ENCODE measurements around the gene FGD5.

Gene FGD5

GRCh38 chr3:14852717-14853116, 34.0 kb downstream of the FGD5 start:
- DNase-seq, result no peak

DNA sequence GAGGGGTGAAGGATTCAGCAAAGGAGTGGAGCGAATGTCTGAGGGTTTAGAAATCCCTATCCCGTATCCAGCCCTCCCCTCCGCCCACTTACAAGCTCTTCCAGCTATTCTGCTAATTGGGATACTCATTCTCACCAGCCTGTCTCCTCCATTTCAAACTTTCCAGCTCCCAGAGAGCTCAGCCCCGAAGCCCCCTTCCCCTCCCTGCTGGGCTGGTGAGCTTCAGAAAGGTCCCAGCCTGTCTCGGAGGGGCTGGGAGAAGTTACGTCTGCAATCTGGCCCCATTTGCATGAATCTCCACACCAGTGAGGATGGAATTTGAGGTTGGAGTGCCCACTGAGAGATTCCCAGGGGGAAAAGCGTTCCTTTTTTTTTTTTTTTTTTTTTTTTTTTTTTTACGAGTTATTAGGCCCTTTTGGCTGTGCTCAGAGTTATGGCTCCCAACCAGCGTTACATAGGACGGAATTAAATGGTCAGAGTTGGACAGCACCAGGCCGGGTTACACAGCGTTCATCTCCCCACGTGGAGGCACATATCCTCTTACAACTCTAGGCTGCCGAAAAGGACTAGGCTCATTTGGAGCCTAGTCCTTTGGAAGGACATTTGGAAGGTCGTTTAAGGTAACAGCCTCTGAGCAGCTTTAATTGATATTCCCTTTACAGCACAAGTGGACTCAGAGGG, 34.6 kb downstream of the FGD5 start:
- no peak for DNase-seq

DNA sequence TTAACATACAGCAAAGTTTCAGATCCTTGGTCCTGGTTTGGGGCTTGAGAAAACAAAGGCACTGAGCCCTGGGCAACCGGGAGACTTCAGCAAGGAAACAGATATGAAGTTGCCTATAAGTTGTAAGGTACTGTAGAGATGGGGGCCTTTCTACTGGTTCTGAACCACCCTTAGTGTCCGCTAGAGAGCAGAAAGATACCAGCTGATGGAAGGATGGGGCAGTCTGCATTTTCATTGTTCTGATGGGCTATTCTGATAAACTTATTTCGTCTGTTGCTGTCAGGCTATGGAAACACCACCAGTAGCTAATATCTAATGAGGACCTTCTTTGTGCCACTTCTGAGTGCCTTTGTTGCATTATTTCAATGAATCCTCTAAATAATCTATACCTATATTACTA, 38.7 kb downstream of the FGD5 start:
- no peak for DNase-seq

DNA sequence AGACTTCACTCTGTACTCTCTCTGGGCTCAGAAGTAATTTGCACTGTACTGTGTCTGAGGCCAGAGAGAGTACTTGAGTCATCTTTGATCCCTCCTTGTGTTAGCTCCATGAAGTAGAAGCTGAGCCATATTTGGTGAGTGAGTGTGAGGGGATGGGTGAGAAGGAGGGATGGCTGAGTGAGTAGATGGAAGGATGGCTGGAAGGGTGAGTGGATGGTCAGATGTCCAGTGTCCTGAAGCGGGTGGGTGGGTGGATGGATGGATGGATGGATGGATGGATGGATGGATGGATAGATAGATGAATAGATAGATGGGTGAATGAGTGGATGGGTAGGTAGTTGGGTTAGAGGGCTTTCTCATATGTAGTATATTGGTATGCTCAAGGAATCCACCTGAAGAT, 39.3 kb downstream of the FGD5 start:
- no peak for DNase-seq

DNA sequence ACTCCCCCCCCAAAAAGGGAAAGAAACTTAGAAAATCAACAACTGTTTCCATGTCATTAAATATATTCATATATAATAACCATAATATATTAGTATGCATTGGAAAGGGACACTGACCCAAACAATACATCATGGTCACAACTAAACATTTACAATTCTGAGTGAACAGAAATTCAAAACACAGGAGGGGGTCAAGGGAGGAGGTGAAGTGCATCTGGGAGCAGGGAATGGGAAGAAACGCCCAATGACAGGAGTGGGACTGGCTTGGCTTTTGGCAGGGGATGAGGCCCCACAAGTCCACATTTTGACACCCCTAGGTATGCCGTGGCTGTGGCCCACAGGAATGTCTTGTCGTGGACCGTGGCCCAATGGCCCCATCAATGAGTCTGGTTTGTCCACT, 41.1 kb downstream of the FGD5 start:
- no peak for DNase-seq

GRCh38 chr3:14861031-14861430, 42.3 kb downstream of the FGD5 start:
- no peak for DNase-seq

- DNase-seq, result no peak
These were observed 42.9 kb downstream of the FGD5 start for GRCh38 chr3:14861446-14862302.

GRCh38 chr3:14862303-14862660, 43.5 kb downstream of the FGD5 start:
- DNase-seq, result no peak

GRCh38 chr3:14862661-14863230, 44.0 kb downstream of the FGD5 start:
- no peak for DNase-seq

GRCh38 chr3:14863333-14864100, 44.8 kb downstream of the FGD5 start:
- no peak for DNase-seq

DNA sequence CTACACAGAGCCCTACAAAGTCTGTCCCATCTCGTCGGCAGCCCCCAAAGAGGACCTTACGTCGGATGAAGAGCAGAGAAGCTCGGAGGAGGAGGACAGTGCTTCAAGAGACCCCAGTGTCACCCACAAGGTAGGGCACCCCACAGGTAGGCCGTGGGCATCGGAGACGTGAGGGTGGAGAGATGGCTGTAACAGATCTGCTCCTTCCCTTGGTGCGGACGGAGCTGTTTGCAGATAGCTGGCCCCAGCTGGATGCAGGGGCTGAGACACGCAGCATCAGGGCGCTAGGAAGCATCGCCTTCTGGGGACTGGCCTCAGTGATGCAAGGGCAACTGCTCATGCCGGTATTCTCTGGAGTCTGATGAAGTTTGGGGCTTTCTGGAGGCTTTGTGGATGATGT, 45.4 kb downstream of the FGD5 start:
- no peak for DNase-seq

DNA sequence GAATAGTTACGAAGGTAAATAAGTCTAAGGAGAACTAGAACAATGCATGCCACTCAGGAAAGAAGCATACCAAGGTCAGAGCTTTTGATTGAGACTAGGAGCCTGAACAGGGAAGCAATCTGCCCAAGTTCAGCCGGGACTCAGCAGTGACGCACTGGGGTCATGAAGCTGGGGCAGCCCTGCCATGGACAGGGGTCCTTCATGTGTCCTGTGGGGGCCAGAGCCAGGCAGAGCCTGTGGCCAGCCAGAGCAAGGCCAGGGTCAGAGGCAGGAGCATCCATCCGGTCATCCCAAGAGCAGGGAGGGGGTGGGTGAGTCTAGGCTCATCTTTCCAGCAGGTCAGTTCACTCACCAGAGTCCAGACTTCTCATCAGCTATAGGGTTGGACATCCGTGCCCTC, 47.9 kb downstream of the FGD5 start:
- no peak for DNase-seq

DNA sequence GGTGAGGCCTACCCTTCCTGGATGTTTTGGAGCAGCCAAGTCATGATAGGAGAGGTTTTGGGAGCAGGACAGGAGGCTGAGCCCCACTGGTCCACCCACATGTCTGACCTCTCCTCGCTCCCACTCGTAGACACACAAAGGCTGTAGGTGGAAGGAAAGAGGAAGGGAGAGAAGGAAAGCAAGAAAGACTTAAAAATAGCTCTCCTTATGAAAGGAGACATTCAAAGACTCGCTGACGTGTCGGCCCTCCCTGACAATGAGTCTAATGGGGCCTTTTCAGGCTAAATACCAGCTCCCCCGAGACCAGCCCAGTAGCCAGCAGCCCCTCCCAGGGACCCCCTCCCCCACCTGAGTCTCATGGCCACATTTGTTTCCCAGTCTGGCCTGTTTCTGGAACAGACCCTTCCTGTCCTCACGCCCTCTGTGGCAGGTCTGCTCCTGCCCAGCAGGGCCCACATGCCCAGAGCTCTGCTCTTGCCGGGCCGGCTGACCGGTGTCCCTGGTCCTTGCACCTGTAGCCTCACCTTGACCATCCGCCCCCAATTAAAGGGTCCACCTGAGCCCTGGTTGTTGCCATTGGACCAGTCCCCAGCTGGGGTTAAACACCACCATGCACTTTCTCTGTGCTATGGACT, 49.3 kb downstream of the FGD5 start:
- DNase-seq, result no peak

DNA sequence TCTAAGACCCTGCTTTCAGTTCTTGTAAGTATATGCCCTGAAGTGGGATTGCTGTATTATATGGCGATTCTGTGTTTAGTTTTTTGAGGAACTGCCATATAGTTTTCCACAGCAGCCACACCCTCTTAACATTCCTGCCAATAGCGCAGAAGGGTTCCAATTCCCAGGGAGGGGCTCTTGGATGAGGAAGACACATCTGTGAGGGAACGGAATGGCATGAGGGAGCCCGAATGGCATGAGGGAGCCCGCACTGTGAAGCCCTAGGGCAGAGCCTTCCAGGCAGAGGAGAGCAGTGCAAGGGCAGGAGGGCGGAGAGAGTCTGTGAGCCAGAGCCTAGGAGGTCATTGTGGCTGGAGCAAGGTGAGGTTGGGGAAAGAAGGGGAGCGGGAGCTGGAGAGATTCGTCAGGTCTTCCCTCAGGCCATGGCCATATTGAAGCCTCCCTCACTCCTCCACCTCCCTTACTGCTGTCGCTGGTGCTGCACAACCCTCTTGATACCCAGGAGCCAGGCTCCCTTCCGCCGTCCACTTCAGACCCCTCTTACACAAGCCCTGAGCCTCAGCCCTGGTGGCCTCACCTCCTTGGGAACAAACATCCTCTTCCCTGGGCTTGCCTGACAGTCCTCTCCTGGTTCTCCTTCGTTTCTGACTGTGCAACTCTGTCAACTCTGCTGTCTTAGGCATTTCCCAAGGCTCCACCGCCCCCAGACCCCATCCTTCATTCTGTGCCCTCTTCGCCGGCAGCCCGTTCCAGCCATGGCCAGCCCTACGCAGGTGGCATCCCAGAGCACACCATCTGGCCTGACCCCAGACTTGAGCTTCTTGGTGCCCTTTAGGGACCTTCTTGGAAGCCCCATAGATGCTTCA, 51.4 kb downstream of the FGD5 start:
- no peak for DNase-seq

DNA sequence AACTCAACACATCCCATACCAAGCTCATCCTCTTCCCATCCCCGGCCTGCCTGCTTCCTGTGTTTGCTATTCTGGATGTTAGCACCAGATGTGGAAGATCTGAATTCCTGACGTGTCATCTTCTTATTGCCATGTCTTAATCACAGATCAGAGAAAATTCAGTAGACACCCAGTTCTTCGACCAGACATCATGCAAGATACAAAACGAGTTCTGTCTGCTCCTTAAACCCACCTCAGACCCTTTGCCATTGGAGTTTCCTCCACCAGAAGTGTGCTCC, 52.0 kb downstream of the FGD5 start:
- DNase-seq, result no peak

DNA sequence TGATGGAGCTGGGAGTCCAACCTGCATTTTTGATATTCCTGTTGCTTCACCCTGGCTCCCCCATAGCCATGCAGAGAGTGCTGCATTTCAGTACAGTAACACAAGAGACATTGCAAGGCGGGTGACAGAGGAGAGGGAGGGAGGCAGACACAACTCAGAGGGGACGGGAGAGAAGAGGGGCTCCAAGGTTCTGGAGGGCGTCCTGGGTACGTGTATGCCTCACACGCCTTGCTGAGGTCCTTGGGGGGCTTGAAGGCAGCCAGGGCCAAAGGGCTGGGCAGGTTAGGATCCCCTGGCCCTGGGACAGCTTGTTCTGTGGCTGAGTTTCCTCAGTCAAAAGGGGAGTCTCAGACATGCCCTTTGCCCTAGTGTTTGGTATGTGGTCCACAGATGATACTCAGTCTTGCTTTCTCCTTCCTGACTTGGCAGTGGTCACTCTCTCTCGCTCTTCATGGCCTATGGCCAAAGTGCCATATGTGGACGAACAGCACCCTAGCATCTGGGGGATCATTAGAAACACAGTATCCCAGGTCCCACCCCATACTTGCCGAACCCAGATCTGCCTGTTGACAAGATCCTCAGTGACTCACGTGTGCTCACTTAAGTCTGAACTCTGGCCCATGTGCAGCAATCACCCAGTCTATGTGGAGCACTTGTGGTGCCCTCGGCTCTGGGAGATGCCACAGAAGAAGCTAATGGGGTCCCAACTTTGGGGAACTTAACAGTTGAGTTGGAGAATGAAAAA, 52.9 kb downstream of the FGD5 start:
- DNase-seq, result no peak

- DNase-seq, result no peak
These were observed 53.9 kb downstream of the FGD5 start for GRCh38 chr3:14872706-14873105.

- no peak for DNase-seq
These were observed 56.0 kb downstream of the FGD5 start for GRCh38 chr3:14874784-14875183.

DNA sequence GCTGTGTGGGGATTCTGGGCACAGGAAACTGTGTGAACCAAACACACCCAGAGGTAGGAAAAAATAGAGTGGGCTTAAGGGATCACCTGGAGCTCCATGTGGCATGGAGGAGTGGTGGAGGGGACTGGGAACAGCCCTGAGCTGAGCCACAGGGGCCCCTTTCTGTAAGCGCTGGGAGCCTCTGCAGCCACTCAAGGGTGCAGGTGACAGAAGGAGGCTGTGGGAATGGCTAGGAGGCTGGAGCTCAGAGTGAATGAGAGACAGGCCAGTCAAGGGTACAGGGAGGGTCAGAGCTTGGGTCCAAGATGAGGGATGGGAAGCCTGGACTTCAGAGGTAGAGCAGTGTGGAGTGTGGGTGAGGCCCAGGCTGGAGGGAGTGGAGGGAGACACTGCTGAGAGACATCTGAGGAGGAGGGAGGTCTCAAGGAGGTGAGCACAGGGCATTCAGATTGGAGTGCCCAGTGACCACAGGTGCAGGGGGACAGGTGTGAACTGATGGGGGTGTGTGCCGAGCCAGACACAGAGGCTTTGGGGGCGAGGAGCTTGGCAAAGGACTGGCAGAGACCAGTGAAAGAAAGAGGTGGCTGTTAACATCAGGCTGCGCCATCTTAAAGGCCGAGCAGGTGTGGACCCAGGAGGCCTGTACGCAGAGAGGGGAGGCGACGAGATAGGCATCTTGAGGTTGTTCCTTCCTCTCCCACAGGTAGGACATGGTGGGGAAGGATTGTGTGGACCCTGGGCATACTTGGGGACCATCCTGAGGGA, 56.8 kb downstream of the FGD5 start:
- DNase-seq, result no peak

DNA sequence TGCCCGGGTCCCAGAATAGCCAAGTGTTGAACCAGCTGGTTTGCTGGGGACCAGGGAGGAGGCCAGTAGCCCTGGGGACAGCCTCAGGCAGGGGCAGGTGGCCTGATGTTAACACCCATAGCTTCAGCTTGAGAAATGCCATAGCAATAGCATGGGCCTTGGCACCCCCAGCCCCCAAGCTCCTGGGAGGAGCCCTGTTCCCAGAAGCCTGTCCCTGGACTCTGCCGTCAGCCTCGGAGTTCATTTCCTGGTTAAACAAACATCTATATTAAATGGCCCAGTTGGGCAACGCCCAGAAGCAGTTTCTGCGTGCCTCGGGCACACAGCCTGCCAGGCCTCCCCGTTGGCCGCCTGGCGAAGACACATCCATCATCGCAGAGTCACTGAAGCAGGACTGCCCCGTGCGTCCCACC, 58.2 kb downstream of the FGD5 start:
- no peak for DNase-seq

GRCh38 chr3:14877469-14877868, 58.7 kb downstream of the FGD5 start:
- no peak for DNase-seq

All from stimulated activated naive CD4-positive, alpha-beta T cell (primary cell).